ENCODE measurements around the gene RNF144B. TPM values are rescaled to one million over a fixed set of nuclear protein-coding genes. Genes with fewer than 3 reads are reported as not detected.
"Not testable (repeated sequence)": the region's sequence is repeated elsewhere in the genome, so short reads cannot be mapped to it uniquely, and the experiment has no call there.

RNF144B gene
- total RNA-seq, 1 experiment from 2014 or later, result 1.3 TPM

DNA sequence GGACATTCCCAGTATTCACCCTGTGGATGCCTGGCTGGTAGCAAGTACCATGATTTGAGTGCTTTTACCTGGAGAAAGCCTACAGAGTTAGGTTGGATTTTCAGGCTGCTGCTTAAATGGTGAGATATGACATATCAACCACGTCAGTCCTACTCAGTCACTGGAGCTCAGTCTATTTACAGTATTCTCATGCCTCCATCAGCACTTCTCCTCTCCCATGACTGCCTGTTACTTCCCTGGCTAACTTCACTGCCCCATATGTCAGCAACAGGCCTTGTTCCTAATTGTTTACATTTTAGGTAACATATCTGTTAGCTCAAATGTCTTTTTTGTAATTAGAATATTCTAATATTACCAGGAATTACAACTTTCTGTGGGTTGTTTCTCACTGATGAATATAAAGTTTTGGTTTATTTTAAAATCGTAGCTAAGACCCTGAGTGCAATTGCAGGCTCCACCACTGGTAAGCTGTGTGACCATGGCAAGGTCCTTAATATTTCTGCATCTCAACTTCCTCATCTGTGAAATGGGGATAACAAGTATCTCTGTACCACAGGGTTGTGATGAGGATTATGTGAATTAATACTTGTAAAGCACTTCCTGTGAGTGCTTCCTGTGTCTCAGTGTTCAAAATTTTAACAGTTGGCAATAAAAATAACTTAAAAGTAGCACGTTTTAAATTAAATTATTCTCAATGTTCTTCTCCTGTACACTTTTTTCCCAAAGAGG lies 54.3 kb downstream of the RNF144B start:
- DNase-seq (ENCODE audit: low read depth), result no peak

DNA sequence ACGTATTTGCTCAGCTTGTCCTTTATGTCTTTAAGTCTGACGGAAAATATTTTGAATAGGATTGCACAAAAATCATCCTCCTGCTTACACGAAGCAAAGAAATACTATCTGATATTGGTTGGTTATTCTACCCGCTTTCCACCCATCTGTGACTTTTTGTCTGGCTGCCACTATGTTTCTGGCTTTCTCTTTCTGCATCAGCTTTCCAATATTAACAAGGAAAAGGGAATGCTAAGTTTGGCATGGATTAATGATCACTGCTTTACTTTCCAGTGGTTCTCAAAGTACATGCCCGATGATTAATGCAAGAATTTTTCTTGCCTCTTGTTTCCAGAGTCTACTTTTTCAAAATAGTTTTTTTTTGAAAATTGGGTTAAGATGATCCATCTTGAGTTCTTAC lies 57.0 kb downstream of the RNF144B start:
- no peak for DNase-seq (ENCODE audit: low read depth)

DNA sequence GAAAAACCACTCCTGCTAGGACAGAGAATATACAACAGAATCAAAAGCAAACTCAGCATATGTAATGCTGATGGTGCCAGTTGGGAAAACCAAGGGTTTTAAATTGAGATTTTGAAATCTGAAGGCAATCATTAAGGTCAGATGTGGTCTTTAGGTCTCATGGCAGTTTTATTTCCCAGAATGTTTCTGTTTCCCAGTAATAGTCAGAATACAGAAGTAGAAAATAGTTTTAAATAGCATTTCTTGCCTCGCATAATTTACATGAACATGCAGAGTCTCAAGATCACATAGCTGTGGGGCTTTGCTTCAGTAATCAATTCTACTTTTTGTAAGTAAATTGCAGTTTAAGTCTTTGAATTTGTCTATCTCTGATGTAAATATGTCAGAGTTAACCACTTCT lies 58.1 kb downstream of the RNF144B start:
- DNase-seq (ENCODE audit: low read depth), result no peak

DNA sequence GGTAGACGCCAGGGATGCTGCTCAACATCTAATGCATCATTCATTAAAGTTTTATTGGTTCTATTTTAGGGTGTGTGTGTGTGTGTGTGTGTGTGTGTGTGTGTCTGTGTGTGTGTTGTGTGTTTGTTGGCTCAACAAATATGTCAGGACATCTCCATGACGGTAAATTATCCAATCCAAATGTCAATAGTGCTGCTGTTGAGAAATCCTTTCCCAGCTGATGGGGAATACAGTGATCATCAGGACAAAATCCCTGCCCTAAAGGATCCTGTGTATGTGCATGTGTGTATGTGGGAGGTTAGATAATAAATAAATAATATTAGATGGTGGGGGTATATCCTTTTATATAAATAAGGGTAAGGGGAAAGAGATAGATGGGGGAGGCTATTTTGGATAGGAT lies 59.6 kb downstream of the RNF144B start:
- no peak for DNase-seq (ENCODE audit: low read depth)

DNA sequence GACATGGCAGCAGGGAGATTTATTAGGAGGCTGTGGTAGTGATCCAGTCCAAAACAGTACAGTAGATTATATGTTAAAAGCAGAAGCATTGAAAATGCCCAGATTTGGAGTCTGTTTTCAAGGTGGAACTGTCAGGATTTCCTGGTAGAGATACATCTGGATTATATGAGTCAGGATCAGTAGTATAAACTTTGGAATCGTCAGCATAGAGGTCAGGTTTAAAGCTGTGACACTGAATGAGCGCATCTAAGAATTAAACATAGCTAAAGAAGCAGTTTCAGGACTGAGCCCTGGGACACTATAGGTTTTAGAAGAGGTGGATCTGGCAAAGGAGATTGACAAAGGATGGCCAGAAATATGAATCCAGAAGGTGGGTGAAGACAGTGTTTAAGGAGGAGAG lies 60.4 kb downstream of the RNF144B start:
- no peak for DNase-seq (ENCODE audit: low read depth)

DNA sequence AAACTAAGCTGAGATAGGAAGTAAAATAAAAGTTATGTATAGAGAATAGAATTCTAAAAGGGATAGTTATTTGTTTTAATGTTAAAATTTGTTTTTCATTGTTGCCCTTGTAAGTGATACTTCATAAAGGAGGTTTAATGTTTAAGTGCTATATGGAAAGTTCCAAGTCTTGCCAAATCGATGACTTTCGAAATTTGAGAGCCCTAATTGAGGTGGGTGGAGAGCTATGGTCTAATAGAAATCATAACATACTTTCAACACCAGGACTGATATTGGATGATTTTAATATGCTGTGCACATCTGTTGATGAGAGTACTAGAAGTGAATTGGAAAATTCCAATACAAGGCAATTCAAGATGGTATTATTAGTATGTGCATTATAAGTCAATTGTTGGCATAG lies 64.6 kb downstream of the RNF144B start:
- DNase-seq (ENCODE audit: low read depth), result no peak

DNA sequence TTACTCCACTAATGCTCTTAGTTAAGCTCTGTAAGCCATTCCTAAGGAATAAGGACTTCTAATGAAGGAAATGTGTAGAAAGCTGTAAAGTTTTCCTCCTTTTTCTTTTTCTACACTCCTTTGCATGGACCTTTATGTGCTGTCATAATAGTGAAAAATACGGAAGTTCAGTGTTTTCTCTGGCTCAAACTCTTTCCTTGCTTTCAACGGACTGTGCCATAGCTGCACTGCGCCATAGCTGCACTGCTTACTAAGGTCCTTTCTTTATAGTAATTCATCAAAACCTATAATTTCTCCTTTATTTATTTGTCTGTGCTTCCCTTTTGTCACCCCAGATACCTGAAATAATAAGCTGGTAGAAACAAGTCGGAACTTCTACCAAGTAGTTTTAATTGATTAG lies 67.3 kb downstream of the RNF144B start:
- DNase-seq (ENCODE audit: low read depth), result no peak

DNA sequence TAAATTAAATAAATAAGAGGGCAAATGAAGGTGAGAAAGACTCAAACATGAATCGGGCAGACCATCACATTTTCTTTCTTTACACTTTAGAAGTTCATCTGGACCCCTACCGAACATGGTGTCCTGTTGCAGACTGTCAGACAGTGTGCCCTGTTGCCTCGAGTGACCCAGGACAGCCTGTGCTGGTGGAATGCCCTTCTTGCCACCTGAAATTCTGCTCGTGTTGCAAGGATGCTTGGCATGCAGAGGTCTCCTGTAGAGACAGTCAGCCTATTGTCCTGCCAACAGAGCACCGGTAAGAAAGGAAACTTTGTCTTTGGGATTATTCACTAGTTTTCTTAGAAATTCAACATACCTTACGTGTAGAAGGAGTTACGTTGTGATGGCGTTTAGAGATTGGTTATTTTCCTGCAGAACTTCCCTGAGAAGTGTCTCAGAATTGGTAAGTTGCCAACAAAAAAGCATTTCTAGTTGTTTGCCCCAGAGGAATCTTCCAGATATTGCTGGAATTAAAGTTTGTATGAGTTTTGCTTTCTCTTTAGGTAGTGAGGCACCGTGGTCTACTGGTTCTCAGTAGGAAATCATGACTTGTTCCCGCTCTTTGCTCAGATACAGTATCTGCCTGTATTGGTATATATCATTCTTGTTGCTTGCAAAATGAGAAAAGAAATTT lies 70.1 kb downstream of the RNF144B start:
- DNase-seq (ENCODE audit: low read depth), result no peak

DNA sequence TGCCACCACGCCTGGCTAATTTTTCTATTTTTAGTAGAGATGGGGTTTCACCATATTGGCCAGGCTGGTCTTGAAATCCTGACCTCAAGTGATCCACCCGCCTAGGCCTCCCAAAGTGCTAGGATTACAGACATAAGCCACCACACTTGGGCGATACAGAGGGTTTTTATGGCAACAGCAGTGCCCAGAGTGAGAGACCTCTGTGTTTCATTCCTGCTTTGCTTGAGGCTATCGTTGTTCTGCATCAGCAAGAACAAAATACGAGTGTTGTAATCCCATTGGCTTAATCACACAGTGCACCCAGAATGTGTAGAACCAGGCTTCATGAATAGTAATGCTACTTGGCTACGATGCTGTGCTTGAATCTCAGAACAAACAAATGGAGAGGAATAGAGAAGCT lies 70.9 kb downstream of the RNF144B start:
- not testable (repeated sequence) for DNase-seq (ENCODE audit: low read depth)

DNA sequence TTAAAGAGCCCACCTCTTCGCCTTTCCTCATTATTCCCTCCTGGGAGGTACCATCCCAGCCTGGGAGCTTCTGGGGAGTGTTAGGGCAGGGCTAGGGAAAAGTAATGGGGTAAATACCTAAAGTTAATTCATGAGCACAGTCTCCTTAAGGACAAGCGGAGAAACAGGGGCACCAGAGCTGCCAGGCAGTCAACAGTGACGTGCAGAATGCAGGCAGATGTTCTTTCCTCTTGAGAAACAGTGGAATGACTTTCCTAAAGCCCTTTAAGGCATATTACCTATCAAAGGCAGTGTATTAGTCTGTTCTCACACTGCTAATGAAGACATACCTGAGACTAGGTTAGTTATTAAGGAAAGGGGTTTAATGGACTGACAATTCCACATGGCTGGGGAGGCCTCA lies 76.3 kb downstream of the RNF144B start:
- no peak for DNase-seq (ENCODE audit: low read depth)

DNA sequence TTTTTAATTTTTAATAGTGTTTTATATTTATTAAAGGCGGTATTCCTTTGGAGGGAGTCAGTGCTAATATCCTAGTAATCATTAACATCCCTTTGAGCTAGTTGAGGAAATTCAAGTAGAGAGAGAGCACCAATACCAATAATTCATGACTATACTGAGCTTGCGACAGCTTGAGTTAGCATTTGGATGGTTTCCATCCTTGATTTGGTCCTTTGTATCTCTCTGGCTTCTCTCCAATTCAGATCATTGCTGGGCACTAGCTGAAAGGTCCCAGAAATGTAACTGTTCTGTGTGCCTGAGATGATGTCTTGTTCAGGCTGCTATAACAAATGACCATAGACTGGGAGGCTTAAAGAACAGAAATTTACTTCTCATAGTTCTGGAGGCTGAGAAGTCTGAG lies 77.0 kb downstream of the RNF144B start:
- DNase-seq (ENCODE audit: low read depth), result no peak

DNA sequence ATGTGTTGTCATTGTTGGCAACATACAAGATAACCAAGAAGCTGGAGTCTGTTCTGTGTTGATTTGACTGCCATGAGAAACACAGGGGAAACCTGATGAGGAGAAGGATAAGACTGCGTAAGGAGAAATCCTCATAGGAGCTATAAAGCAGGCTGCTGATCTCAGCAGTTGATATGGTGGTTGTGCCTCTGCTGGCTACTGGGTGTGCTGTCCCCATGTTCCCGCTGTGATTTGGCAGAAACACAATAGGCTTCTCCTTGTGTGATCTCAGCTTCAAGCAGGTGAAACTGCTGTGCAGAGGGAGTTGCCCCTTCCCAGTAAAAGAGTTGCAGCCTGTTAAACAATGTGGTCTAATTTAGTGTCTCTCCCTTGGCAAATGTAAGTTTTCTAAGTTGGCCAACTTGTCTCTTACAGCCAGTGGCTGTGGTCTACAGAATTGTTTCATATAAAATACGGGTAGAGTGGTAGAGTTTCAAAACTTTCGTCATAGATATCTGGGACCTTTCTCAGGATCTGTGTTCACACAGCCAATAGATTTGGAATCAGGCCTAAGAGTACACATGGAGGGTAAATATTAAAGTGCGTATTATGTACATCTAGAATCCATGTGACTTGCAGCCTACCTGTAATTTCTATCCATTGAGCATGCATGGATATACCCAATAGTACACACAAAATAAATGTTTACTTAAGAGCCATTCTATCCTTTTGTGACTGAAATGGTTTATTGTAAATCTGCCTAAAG lies 78.4 kb downstream of the RNF144B start:
- no peak for DNase-seq (ENCODE audit: low read depth)

DNA sequence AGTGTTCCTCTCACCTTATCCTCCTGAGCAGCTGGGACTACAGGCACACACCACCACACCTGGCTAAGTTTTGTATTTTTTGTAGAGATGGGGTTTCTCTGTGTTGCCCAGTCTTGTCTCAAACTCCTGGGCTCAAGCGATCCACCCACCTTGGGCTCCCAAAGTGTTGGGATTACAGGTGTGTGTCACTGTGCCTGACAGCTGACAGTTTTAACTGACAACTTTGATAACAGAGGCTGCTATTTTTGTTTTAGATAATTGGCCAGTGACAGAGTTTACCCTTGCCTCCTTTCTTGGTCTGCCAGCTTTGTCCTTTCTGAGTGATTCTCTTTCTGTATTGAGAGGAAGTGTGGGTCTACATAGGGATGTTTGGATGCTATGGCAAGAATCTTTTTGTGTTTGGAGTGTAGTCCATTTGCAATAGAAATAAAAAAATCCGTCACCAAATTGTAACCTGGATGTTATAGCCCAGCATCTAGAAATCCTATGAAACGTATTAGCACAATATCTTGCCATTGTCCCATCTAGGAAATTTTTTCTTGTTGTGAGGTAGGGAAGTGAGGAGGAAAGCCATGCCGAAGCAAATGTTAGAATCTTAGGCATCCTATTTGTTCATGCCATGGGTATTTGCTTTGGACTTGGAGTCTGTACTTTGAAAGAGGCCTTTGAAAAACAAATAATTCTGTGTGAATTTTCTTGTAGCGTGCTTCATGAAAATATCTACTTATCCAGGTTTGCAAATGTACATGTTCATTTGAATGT lies 80.8 kb downstream of the RNF144B start:
- DNase-seq (ENCODE audit: low read depth), result no peak

DNA sequence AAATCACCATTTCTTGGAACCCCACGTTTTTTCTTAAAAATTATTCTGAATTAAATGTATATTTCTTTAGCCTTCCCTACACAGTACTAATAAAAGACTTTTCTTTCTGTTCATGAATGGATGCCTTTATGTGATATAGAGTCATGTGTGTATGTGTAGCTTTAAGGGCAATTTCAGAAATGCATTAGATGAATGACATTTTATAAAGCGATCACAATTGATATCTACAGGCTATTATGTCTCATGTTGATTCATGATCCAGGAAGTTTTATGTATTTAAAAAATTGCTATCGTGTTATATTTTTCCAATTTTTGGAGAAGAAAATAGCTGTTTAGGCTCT lies 81.3 kb downstream of the RNF144B start:
- DNase-seq (ENCODE audit: low read depth), result no peak

DNA sequence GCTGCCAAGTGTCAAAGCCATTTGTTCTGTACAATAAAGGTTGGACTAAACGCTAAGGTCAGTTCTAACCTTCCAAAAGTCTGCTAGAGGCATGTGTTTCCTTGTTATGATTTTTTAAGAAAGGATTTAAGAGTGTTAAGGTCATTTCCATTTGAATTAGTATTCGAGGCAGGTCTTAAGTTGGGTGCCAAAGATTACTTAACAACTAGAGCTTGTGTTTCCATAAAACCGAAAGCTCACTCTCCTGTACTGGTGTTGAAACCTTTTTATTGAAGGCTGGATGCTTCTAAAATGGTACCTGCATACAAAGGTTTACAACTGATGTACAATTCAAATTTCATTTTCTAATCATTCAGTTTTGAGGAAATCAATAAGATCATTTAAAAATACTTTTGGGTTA lies 82.4 kb downstream of the RNF144B start:
- DNase-seq (ENCODE audit: low read depth), result no peak

DNA sequence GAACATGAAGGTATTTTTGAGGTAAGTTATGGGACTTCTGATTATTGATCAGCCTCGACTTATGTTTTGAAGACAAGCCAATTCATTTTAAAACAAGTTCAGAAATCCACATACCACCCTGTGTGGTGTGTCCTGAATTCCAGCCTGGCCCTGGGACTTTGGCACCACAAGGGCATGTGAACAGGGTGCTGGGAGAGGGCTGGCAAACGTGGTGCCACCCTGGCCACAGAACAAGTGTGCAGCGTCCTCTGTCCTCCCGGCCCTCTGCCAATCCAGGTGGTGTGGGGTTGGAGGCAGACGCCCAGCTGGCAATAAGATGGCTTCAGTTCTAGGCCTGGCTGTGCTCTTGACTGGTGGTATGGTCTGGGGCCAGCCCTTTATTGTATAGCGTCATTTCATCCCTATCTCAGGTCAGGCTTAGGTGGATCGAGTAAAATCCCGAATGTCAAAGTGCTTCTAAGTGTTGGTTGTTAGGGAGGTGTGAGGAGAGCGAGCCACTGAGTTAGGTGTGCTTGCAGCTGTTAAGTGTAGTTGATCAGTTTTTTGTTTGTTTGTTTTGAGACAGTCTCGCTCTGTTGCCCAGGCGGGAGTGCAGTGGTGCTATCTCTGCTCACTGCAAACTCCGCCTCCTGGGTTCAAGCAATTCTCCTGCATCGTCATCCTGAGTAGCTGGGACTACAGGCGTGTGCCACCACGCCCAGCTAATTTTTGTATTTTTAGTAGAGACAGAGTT lies 84.2 kb downstream of the RNF144B start:
- no peak for DNase-seq (ENCODE audit: low read depth)

DNA sequence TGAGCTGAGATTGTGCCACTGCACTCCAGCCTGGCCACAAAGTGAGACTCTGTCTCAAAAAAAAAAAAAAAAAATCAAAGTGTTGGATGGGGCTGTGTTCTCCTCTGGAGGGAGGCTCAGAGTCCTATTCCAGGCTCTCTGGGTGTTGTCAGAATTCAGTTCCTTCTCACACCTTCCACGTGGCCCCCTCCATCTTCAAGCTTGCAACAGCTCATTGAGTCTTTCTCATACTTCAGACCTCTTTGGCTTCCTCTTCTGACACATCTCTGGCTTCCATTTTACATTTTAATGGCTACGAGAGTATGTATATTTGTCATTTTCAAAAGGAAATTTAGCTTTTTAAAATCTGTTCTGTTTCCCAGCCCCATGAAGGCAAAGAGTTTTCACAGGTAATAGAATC lies 85.8 kb downstream of the RNF144B start:
- no peak for DNase-seq (ENCODE audit: low read depth)

DNA sequence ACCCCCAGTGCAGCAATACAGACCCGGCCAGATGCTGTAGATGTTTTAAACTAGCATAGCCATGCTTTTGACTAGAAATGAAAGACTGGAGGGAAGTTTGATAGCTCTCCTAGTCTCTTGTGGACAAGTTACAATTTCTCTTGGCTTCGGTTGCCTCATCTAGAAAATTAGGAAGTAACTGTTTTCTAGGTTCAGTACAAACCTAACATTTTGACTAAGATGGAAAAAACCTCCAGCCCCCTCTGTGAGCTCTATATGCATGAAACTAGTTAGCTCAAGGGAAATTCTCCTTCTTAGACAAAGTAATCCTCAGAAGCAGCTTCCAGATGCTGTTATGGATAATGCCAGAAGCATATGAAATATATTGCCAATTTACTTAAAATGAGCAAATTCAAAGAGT lies 86.6 kb downstream of the RNF144B start:
- no peak for DNase-seq (ENCODE audit: low read depth)

DNA sequence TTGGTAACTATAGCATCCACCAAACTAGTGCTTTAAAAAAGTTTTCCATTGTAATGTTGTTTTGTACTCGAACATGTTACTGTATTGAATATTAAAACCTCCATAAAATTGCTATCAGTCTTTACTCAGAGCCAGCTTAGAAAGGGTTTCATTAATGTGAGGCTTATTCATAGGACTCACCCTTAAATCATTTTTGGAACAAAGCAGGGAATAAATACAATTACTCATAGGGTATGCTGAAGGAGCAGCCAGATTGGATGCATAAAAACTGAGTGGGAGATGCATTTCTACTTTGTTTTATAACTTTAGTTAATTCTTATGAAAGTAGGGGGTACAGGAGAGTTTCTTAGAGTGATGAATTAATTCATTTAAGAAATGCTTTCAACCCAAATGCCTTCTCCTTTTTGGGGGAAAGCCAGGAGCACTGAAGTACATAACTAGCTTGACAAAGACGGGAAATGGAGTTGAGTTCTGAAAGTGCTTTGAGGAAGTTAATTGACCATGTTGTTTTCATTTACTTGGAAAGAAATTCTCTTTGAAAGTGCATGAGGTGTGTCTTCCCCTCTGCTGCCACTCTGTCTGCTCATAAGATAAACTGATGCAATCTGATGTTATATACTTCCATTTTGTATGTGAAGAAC lies 90.3 kb downstream of the RNF144B start:
- DNase-seq (ENCODE audit: low read depth), result no peak

DNA sequence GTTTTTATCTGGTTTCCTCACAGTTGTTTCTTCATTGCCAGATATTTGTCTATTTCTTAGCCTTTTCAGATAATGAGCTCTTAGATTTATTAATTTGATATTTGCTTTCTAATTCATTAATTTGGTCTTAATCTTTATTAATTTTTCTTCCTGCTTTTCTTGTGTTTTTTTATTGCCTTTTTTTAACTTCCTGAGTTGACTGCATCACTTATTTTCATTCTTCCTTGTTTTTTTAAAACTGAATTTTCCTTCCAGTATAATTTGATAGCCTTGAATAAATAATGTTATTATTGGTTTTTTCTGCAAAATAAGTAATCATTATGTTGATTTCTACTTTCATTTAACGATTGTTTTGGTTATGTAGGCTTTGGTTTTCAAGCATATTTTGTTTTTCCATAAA lies 91.5 kb downstream of the RNF144B start:
- no peak for DNase-seq (ENCODE audit: low read depth)

DNA sequence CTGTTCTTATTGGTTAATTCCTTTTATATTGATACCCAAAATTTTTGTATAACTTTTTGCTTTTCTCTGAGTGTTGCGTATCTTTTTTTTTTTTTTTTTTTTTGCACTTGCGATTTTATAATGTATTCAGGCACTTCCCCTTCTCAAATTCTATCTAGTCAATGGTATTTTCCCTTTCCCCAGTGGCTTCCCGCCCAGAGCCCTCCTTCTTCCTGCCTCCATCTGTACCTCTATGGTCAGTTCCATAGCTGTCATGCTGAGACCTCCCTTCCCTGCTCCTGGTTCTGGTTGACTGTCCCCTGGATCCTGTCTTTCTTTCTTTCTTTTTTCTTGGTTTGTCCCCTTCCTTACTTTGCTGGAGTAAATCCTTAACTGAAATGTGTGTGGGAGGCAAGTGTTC lies 94.7 kb downstream of the RNF144B start:
- DNase-seq (ENCODE audit: low read depth), result no peak
